Vagina (tissue), 2 donors: Measurements from ENCODE around the gene KRT15. TPM values are rescaled to one million over a fixed set of nuclear protein-coding genes. Genes with fewer than 3 reads are reported as not detected.

ENCODE experiments used
- DNase-seq, 2 donors: peaks; one replicate each; pipeline ENCODE4 v3.0.0-alpha.2; 2017; ENCODE audit errors: extremely low spot score in 2 of 2
- H3K27ac ChIP-seq: fragments of 200-600 bp; sonication (generic); one replicate; pipeline ENCODE4 v1.5.1; 2019
- H3K27me3 ChIP-seq: fragments of 200-600 bp; sonication (generic); one replicate; pipeline ENCODE4 v1.5.1; 2019
- H3K36me3 ChIP-seq, 2 donors: fragments of 200-600 bp; sonication (generic); one replicate each; pipeline ENCODE4 v1.5.1; 2017 to 2019
- H3K4me1 ChIP-seq: fragments of 200-600 bp; sonication (generic); one replicate; pipeline ENCODE4 v1.5.1; 2019
- H3K4me3 ChIP-seq, 2 donors: fragments of 200-600 bp; sonication (generic); 1 replicate in 1 of 2; 2 replicates in 1 of 2; pipeline ENCODE4 v1.5.1; 2016 to 2019
- H3K9me3 ChIP-seq: fragments of 200-600 bp; sonication (generic); one replicate; pipeline ENCODE4 v1.5.1; 2019
- CTCF ChIP-seq, 3 experiments: fragments of 450-650 bp in 2 of 3; fragments of 200-600 bp in 1 of 3; sonication (generic) in 1 of 3; IDR thresholded peaks; one replicate each; pipeline ENCODE4 v1.5.1; 2017 to 2019; ENCODE audit warnings: antibody characterized with exemption in 3 of 3, mild to moderate bottlenecking in 2 of 3, moderate library complexity in 2 of 3
- POLR2A ChIP-seq, 2 donors: fragments of 450-650 bp; IDR thresholded peaks; one replicate each; pipeline ENCODE4 v1.6.1; 2017; ENCODE audit warnings: antibody characterized with exemption in 2 of 2, mild to moderate bottlenecking in 2 of 2, moderate library complexity in 2 of 2
- POLR2AphosphoS5 ChIP-seq, 2 donors: sonication (generic); formaldehyde crosslinking; IDR thresholded peaks; one replicate each; pipeline ENCODE4 v1.9.0; 2017; ENCODE audit warnings: antibody characterized with exemption in 2 of 2, mild to moderate bottlenecking in 2 of 2, low read depth in 1 of 2; ENCODE audit not compliant: insufficient read depth in 1 of 2
- intact Hi-C: fragments of 100-400 bp; cut with DNase I; formaldehyde crosslinking; loops from one replicate; pipeline ENCODE4 v1.15.1; 2023
- total RNA-seq: library from RNA; depleted of rRNA; stranded (reverse); fragments of >200 nt; gene quantifications from one replicate; pipeline ENCODE4 v1.2.3, GENCODE V29; 2016

The KRT15 gene
- total RNA-seq, 1 donor from 2014 or later, result 931 TPM

GRCh38 chr17:41553987-41554680, 35.4 kb upstream of the KRT15 start:
- intact Hi-C loops, result loop anchor here (10.0 kb wide), 1 partner anchor 639 kb away; no protein-coding TSS in a partner anchor
- Histone ChIP-seq H3K4me1 (peaks cover 15% of the 10 kb centered on the region), H3K36me3 (no peaks in the 10 kb centered on the region), H3K4me3 (no peak overlapping the region), H3K9me3 (no peaks in the 10 kb centered on the region), H3K27ac (no peak overlapping the region), H3K27me3 (no peaks in the 10 kb centered on the region)
- DNase-seq, result no peak
- TF ChIP-seq CTCF (IDR thresholded peaks at IDR 0.05) (no peak), POLR2AphosphoS5 (IDR thresholded peaks at IDR 0.05; ENCODE audit: insufficient read depth in 1 of 2, low read depth in 1 of 2) (no peak), POLR2A (IDR thresholded peaks at IDR 0.05) (no peak)

GRCh38 chr17:41553176-41553575, 34.5 kb upstream of the KRT15 start:
- TF ChIP-seq POLR2A (IDR thresholded peaks at IDR 0.05) (no peak), CTCF (IDR thresholded peaks at IDR 0.05) (no peak), POLR2AphosphoS5 (IDR thresholded peaks at IDR 0.05; ENCODE audit: insufficient read depth in 1 of 2, low read depth in 1 of 2) (no peak)
- H3K9me3 ChIP-seq, result no peaks in the 10 kb centered on the region
- no peaks in the 10 kb centered on the region for H3K27me3 ChIP-seq
- no peaks in the 10 kb centered on the region for H3K36me3 ChIP-seq
- intact Hi-C loops, result loop anchor here (10.0 kb wide), 1 partner anchor 638 kb away; no protein-coding TSS in a partner anchor
- no peak overlapping the region for H3K4me3 ChIP-seq
- H3K4me1 ChIP-seq, result peaks cover 25% of the 10 kb centered on the region
- no peak for DNase-seq
- no peak overlapping the region for H3K27ac ChIP-seq

- intact Hi-C loops, result loop anchor here (10.0 kb wide), 1 partner anchor 638 kb away; no protein-coding TSS in a partner anchor
- no peak overlapping the region for H3K4me3 ChIP-seq
- peaks cover 32% of the 10 kb centered on the region for H3K4me1 ChIP-seq
- no peaks in the 10 kb centered on the region for H3K9me3 ChIP-seq
- TF ChIP-seq POLR2A (IDR thresholded peaks at IDR 0.05) (no peak), CTCF (IDR thresholded peaks at IDR 0.05) (no peak), POLR2AphosphoS5 (IDR thresholded peaks at IDR 0.05; ENCODE audit: insufficient read depth in 1 of 2, low read depth in 1 of 2) (no peak)
- DNase-seq, result no peak
- no peaks in the 10 kb centered on the region for H3K36me3 ChIP-seq
- H3K27me3 ChIP-seq, result no peaks in the 10 kb centered on the region
- no peak overlapping the region for H3K27ac ChIP-seq
Measured at GRCh38 chr17:41552455-41552854, 33.8 kb upstream of the KRT15 start.

GRCh38 chr17:41551365-41551764, 32.7 kb upstream of the KRT15 start:
- TF ChIP-seq POLR2A (IDR thresholded peaks at IDR 0.05) (no peak), POLR2AphosphoS5 (IDR thresholded peaks at IDR 0.05; ENCODE audit: insufficient read depth in 1 of 2, low read depth in 1 of 2) (no peak), CTCF (IDR thresholded peaks at IDR 0.05) (no peak)
- DNase-seq, result no peak
- H3K4me3 ChIP-seq, result no peak overlapping the region
- H3K4me1 ChIP-seq, result peaks cover 37% of the 10 kb centered on the region
- no peaks in the 10 kb centered on the region for H3K9me3 ChIP-seq
- no peaks in the 10 kb centered on the region for H3K27me3 ChIP-seq
- H3K36me3 ChIP-seq, result no peaks in the 10 kb centered on the region
- H3K27ac ChIP-seq, result no peak overlapping the region
- intact Hi-C loops, result loop anchor here (10.0 kb wide), 1 partner anchor 637 kb away; no protein-coding TSS in a partner anchor

GRCh38 chr17:41549596-41550039, 30.9 kb upstream of the KRT15 start:
- peak in 1 of 2 donors; percentile 92 for DNase-seq
- intact Hi-C loops, result loop anchor here (10.0 kb wide), 1 partner anchor 635 kb away; no protein-coding TSS in a partner anchor
- no peaks in the 10 kb centered on the region for H3K27me3 ChIP-seq
- TF ChIP-seq POLR2A (IDR thresholded peaks at IDR 0.05) (no peak), POLR2AphosphoS5 (IDR thresholded peaks at IDR 0.05; ENCODE audit: insufficient read depth in 1 of 2, low read depth in 1 of 2) (peak in 1 of 2 donors; percentile 44)
- H3K36me3 ChIP-seq, result no peaks in the 10 kb centered on the region
- H3K4me3 ChIP-seq, result no peak overlapping the region
- no peaks in the 10 kb centered on the region for H3K9me3 ChIP-seq
- peaks cover 37% of the 10 kb centered on the region for H3K4me1 ChIP-seq
- H3K27ac ChIP-seq, result peak overlapping the region; percentile 92
